Suprapubic skin (tissue), 3 donors: Measurements from ENCODE around the gene SORCS1.

Experiments used
- POLR2AphosphoS5 ChIP-seq, 3 donors: sonication (generic); formaldehyde crosslinking; IDR thresholded peaks; one replicate each; pipeline ENCODE4 v1.6.1; 2017; ENCODE audit warnings: antibody characterized with exemption in 3 of 3
- TF ChIP-seq, protein P1 (sequence below), 2 donors: fragments of 200-600 bp in 1 of 2; fragments of 450-650 bp in 1 of 2; sonication (generic) in 1 of 2; IDR thresholded peaks; one replicate each; pipeline ENCODE4 v1.5.1; 2016 to 2019; ENCODE audit warnings: antibody characterized with exemption in 2 of 2, mild to moderate bottlenecking in 1 of 2, moderate library complexity in 1 of 2

DNA sequence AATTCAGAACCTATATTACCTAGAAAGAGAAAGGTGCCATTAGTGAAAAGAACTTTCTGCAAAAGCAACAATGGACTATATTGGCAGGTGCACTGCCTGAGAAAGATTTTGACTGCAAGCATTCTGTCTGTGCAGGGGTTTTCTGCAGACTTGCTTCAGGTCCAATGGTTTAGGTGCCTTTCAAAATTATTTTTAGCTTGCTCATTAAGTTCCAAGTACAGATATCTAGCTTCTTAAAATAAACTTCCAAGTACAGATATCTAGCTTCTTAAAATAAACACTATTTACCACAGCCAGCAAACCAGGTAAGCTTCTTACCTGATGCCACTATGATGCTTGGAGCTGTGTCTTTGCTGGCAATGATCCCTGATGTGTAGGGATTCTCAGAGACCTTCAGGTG is 485.2 kb downstream of the SORCS1 start:
- TF ChIP-seq, protein P1, sequence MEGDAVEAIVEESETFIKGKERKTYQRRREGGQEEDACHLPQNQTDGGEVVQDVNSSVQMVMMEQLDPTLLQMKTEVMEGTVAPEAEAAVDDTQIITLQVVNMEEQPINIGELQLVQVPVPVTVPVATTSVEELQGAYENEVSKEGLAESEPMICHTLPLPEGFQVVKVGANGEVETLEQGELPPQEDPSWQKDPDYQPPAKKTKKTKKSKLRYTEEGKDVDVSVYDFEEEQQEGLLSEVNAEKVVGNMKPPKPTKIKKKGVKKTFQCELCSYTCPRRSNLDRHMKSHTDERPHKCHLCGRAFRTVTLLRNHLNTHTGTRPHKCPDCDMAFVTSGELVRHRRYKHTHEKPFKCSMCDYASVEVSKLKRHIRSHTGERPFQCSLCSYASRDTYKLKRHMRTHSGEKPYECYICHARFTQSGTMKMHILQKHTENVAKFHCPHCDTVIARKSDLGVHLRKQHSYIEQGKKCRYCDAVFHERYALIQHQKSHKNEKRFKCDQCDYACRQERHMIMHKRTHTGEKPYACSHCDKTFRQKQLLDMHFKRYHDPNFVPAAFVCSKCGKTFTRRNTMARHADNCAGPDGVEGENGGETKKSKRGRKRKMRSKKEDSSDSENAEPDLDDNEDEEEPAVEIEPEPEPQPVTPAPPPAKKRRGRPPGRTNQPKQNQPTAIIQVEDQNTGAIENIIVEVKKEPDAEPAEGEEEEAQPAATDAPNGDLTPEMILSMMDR (IDR thresholded peaks at IDR 0.05), result no peak
- TF ChIP-seq POLR2AphosphoS5 (IDR thresholded peaks at IDR 0.05), result no peak
